HG02610 (cell line): ENCODE data around the gene SGSM2.

Experiments used
- ATAC-seq: cut with Tn5 transposase; IDR thresholded peaks from one replicate; pipeline ENCODE4 v1.9.1; 2021; ENCODE audit warnings: mild to moderate bottlenecking, moderate library complexity; ENCODE audit not compliant: unreplicated experiment

The SGSM2 gene

DNA sequence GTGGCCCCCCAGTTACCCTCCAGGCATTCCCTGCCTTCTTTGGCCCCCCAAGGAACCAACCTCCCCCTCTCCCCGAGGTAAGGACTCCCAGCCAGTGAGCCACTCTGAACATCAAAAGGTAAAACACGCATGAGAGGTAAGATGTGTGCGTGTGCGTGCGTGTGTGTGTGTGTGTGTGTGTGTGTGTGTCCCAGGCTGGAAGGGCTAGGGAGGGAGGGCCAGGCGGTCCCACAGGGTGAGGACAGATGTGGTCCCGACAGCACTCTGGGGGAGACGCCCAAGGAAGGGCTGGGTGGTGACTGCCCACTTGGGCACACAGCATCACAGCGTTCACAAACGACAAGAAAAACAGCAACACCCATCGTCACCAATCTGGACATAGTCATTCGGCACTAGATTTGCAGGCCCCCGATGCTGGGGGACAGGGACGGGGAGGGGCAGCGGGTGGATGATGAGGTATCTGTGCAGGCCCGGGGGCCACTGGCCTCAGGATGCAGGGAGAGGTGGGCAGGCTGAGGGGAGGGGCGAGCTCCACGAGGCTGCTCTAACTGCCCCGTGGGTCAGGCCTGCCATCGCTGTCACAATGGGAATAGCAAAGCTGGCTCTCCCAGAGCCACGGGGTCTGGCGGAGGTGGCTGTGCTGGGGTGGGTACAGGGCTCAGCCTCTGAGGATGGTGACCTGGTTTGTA, 47.3 kb downstream of the SGSM2 start:
- no peak for ATAC-seq

DNA sequence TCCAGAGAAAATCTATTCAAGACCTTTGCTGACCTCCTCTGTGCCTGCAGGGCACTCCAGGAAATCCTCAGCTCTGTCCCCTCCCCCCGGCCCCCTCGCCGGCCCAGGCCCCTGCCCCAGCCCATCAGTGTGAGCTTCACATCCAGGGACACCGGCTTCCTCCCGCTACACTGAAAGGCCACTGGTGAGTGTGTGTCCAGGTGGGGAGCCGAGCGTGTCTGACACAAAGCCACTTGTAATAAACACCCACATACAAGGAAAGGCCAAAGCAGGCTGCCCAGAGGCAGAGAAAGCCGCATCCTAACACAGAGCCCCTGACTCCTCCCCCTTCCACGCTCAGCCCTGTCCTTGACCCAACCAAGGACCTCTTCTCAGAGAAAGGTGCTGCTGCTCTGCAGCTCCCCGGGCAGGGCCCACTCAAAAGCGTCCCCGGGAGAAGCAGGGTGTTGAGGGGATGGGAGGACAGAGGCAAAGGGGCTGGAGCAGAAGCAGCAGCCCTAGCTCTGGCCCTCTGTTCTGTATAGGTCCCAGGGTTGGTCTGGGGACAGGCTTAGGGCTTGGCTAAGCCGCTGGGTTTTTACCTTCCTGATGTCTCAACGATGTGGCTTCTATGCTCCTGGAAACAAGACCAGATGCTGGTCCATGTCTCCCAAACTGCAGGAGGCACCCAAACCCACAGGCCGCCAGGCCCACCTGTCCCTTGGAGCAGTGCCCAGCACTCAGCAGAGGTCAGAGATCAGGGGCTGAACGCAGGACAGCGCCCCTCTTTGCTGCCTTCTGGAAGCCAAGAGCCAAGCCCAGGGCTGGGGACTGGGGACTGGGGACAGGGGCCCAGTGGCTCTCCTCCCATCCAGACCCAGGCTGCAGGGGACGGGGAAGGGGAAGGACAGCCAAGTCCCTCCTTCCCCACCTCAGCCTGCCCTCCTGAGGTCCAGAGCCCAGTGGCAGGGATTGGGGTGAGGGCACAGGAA, 48.2 kb downstream of the SGSM2 start:
- ATAC-seq = no peak

DNA sequence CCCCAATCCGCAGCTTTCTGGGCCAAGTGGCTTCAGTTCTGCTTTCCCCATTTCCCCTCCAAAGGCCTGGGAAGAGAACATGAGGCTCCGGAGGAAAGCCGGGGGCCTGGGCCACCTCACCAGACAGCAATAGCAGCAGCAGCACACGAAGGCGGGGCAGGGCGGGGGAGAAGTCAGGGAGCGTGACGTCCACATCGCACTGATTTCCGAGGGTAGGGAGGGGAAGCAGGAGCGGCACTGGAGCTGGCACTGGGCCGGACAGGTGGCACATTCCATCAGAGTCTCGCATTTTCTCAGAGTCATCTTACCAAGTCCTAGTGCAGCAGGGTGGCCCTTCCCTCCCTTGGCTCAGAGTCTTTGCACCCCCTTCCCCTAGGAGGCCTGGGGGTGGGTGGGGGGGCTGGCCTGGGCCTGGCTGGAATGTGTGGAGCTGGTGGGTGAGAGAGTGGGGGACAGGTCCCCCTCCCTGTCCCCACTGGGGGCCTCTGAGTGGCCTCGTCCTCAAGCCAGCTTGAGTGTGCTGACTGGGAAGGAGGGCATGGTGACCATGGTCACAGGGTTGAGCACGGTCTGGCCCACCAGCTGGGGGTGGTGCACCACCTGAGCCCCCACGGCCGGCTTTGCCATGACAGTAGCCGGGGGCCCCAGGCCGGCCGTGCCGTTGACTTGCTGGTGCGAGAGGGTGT, 49.2 kb downstream of the SGSM2 start:
- ATAC-seq = no peak

DNA sequence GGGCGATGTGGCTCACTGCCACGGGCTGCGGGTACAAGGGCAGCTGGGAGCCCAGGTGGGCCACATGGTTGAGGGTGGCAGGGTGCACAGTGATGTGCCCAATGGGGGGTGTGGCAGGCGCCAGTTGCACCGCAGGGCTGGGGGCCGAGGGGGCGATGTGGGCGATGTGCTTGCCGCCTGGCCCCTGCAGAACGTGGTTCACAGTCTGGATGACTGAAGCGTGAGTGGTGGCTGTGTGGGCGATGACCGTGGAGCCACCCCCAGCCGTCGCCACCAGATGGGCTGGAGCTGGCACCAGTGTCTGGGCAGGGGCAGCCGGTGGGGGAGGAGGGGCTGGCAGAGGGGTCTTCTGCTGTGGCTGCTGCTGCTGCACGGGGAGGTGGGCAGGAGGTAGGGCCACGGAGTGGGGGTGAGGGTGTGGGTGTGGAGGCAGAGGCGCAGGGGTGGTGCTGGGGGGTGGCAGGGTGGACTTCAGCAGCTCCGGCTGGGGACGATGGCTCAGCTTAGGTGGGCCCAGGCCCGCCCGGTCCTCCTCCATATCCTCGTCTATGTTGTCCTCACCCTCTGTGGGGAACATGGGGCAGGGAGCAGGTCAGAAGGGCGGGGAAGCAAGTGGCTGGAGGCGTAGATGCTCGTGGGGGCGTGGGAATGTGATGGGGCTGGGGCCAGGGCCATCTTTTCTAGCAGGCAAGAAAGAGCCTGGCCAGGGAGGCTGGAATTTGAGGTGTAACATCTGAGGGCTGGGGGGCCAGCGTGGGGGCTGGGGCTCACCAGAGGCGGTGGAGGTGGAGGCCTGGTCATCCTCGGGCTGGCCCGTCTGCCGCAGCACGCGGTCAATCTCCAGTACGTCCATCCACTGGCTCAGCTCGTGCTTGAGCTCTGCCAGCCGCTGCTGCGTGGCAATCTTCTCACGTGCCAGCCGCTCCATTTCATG, 50.1 kb downstream of the SGSM2 start:
- ATAC-seq = no peak

DNA sequence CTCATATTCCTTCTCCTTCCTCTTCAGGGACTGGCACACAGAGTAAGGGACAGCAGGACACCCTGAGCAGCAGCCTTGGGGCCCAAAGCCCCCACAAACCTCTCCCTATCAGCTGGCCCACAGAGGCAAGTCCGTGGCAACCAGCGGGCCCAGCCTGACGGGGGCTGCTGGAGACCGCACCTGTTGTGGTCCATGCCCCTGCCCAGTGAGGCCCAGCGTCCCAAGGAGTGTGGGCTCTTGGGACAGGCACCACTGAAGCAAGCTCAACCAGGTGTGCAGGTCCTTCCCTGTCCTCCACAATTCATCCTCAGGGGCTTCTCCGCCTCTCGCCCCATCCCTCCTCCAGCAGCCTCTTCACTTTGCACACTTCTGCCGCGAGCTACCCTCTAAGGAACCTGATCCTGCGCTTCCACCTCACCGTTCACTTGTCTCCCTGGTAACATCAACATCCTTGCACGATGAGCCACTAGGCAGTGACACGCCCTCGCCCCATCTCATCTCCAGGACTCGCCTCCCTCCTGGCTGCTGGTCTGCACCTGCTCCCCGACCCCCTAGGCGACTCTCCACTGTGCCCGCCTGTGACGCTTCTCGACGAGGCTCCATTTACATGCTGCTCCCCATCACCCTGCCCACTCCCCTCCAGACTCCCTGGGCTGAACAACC, 50.9 kb downstream of the SGSM2 start:
- ATAC-seq = no peak

DNA sequence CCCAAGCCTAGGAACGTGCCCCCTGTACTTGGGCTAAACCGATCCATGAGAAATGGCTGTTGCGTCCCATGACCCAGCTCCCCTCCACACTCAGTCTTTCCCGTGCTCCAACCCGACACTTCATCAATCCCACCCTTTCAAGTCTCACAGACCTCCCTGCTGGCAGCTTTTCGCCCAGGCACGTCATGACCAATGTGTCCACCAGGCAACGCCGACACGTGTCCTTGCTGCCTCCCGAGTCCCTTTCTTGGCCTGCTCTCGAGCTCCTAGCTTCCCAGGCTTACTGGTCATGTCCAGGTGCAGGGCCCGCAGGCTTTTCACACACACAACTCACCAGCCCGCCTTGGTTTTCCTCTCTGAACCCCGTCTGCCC, 51.4 kb downstream of the SGSM2 start:
- ATAC-seq = no peak

DNA sequence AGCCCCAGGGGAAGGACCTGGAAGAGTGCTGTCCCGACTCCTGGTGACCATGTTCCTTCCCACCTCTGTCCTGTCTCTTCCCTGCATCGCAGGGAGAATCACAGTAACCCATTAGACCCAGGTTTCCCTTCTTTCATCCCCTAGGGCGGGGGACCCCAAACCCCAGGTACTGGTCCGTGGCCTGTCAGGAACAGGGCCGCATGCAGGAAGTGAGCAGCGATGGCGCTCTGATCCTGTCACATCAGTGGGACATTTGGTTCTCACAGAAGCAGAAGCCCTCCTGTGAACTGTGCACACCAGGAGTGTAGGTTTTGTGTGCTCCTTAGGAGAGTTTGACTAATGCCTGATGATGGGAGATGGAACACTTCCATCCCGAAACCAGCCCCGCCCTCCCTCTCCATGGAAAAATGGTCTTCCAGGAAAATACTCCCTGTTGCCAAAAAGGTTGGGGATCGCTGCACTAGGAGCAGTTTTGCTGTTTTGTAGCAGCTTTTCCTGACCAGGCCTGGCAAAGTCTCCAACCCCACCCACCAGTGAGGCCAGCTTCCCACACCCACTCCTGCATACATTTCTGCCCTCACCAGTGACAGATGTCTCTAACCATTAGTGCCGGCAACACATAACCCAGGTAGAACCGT, 53.0 kb downstream of the SGSM2 start:
- no peak for ATAC-seq

DNA sequence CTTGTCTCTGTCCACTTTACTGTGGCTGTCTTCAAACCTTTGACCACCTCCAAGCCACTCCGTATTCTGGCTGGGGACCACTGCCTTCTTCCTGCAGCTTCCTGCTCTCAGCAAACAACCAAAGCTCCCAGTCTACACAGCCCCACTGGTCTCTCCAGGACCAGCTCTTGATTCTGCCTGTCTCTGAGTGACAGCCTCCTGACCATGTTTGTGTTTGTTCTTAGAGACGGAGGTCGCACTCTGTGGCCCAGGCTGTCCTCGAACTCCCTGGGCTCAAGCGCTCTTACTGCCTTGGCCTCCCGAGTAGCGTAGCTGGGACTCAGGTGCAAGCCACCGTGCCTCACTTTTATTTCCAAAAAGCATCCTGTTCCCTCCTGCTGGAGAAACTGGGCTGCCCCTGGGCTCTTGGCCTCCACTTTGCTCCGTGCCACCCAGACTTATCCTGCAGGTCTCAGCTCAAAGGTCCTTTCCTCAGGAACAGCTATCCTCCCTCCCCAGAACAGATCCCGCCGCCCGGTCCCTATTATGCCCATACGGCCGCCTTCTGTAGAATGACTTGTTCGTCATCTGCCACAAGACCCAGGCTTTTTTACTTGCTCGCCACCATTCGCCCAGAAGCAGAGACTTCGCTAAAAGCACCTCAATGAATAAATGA, 54.4 kb downstream of the SGSM2 start:
- no peak for ATAC-seq

DNA sequence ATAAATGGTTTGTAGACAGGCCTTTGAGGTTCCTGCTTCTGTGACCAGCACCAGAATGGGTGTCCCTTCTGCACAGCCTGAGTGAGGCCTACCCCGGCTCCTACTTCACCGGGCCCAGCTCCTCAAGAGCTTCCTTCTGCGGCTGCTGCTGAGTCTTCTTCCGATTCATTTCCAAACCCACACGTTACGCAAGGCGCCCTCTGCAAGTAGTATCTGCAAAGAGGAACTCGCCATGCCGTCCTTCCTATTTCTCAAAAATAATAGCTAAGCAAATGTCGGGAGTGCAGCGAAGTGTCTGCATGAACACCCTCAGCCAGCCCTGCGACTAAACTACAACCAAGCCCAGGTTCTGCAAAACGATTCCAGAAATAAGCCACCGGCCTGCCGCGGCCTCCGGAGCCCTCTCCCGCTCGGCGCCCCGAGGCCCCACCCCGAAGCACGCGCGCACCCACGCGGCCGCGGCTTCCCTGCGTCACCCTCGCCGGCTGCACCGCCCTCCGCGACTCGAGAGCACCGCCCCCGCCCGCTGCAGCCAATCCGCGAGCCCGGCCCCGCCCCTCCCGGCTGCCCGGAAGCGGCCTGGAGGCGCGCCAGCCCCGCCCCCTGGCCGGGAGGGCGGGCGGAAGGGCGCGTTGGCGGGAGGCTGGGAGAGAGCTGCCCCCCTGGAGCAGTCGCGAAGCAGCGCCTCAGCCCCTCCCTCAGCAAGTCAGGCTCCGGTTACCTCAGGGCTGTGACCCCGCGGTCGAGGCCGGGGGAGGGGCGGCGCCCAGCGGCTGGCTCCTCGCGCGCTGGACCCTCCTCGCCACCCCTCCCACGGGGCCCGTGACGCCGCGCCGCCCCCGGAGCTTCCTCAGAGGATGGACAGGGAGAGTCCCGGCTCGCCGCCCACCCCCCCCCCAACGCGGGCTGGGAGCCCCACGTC, 55.2 kb downstream of the SGSM2 start:
- peak; percentile 57 for ATAC-seq

DNA sequence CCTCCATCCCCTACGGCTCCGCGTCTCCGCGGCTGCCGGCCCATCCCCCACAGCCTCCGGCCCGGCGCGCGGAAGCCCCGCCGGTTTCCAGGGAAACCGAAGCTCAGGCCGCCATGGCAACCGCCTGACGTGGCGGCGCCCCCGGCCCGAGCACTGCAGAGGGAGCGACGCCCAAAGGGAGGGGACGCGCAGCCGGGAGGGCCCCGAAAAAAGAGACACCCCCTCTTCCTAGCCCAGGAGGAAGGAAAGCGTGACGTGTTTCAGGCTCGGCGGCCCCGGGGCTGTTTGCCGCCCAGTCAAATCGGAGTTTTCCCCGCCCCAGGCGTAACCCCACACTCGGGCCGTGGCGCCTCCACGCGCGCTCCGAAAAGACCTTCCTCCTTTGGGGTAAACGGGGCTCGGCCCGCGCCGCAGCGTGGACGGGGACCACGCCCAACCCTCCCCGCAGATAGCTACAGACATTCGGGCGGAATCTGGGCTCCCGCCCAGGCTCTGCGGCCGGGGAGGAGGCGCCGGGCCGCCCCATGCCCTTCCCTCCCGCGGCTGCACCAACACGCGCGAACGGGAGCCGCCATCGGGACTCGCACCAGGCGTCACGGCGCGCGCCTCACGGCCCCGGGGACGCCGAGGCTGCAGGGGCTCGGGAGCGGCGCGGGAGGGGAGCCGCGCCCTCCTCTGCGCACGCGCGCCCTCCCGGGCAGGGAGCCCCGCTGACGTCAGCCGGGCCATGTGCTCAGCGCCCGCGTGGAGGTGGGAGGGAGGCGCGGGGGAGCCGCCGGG, 56.1 kb downstream of the SGSM2 start:
- ATAC-seq = peak; percentile 26

DNA sequence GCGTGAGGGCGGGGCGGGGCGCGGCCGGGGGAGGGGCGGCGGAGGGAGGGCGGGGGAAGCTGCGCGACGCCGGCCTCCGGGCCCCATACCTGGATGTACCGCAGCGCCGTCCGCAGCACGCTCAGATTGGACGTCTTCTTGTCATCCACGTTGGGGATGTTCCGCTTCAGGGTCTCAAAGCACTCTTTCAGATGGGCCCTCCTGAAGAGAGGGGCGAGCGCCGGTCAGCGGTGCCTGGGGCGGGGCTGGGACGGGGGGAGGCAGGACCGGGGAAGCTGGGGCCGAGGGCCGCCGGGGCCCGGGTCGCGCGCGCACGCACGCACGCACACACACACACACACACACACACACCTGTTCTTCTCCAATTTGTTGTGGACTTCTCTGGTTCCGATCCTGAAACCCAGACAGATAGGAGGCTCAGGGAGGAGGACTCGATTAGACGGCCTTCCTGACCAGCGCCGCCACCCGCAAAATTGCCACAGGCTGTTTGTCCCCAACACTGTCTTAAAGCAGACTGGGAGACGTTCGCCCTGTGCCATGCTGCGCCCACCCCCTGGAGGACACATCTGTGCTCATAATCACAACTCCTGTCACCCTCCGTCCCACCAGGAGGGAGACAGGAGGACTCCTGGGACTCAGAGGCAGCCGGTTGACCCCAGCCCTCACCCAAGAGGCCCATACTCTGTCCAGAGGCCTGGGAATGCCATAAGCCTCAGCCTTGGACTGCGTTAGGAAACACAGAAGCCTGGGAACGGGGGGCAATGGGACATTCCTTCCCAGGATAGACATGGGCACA, 56.9 kb downstream of the SGSM2 start:
- no peak for ATAC-seq

DNA sequence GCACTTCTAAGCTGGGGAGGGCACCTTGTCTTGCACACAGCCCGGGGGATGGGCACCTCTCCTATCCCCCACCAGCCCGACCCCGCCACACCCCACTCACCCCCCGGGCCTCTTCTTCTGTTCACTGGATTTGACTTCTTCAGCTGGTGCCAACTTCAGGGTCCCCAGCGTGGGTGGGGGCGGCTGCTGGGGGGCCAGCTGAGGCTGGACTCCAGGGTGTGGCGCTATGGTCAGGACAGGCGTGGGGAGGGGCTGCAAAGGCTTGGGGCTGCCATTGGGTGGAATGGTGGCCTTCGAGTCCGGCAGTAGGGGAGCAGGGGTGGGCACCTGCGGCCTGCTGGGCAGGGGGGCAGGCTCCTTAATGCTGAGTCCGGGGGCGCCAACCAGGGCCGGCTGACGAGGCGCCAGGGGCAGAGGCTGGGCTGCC, 57.5 kb downstream of the SGSM2 start:
- no peak for ATAC-seq

DNA sequence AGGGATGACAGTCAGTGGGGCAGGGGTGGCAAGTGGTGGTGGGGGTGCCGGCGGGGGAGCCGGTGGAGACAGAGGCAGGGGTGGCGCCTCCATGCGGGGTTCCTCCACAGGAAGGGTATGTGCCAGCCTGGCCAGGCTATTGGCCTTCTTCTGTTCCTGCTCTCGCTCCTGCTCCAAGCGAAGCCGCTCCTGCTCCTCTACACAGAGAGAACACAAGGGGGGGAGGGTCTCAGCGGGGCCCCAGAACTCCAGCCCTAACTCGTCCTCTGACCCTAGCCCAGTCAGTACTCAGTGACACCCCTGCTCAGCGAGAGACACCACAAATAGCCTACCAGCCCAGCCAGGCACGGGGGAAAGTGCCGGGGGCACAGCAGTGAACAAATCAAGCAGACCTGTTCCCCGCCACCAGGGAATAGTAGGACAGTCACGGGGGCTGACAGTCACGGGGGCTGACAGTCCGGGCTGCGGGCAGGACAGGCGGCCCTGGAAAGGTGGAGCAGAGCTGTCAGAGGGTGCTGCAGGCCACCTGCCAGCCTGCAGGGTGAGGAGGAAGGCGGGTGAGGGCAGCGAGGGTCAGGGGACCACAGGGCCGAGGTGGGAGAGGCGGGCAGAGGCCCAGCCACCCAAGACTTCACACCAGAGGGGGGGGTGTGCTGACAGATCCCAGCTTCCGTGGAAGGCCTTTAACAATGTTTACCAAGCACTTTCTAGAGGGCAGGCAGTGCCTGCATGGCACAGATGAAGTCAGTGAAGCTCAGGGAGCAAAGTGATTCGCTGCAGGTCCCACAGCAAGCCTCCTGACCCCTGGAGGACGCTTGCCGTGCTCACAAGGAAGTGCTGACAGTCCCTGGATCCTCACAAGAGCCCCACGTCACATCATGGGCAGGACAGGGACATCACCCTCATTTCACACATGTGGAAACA, 58.2 kb downstream of the SGSM2 start:
- ATAC-seq = no peak

DNA sequence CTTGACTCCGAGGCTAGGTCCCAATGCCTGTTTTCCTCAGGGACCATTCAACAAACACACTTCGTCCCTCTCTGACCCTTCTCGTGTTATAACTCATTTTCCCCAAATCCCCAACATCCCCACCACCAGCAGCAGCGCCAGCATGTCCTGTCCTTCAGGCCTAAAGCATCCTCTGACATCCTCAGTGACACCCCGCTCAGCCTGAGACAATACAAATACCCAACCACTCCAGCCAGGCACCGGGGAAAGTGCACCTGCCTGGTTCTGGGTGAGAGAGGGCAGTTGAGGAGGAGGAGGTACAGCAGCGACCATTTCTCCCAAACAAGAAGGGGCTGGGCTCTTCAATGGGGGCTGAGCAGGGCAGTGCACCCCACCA, 58.9 kb downstream of the SGSM2 start:
- no peak for ATAC-seq

DNA sequence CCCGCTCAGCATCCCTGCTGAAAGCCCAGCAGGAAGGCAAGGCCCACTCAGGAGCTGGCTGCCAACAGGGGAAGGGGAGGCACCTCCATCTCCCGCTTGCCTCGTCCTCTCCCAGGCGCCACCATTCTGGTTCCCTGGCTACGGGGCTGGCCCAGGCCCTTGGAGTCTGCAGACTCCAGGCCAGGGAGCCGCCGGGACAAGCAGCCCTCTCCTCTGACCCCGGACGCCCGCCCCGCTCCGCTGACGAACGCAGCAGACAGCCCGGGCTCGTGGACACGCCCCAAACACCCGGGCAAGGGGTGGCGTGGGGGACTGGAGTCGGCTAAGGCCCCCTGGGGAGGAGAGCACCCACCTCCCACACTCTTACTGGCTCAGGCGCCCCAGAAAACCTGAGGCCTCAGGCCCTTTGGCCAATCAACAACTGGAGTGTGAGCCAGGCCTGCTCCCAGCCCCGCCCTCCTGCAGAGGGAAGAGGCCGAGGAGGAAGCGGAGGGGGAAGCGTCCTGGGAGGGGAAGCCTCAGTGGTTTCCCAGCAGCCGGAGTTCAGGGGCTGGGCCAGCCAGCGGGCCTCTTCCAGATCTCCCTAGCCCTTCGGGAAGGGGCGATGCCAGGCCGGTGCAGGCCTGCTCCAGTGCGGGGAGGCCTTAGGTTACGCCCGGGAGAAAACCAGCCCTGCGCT, 59.4 kb downstream of the SGSM2 start:
- peak; percentile 9 for ATAC-seq
